Body of pancreas (tissue), 4 donors: ENCODE measurements around the gene RAB9A. TPM values are rescaled to one million over a fixed set of nuclear protein-coding genes. Genes with fewer than 3 reads are reported as not detected.
"Not testable (repeated sequence)": the region's sequence is repeated elsewhere in the genome, so short reads cannot be mapped to it uniquely, and the experiment has no call there.

Experiments
- ATAC-seq: fragments of 150-250 bp; one replicate; pipeline ENCODE4 v1.9.1; 2016
- DNase-seq, 4 donors: peaks; one replicate each; pipeline ENCODE4 v3.0.0-alpha.2; 2019
- H3K27ac ChIP-seq, 4 donors: fragments of 200-600 bp; sonication (generic); 1 replicate in 3 of 4; 2 replicates in 1 of 4; pipeline versions ENCODE4 v1.5.1 to v1.6.1; 2016 to 2019; ENCODE audit warnings: mild to moderate bottlenecking in 1 of 4, mixed read lengths in 1 of 4, moderate library complexity in 1 of 4
- H3K27me3 ChIP-seq, 2 donors: fragments of 200-600 bp; sonication (generic); one replicate each; pipeline ENCODE4 v1.6.0; 2016; ENCODE audit warnings: mild to moderate bottlenecking in 1 of 2
- H3K36me3 ChIP-seq, 2 donors: fragments of 200-600 bp; sonication (generic); replicated peaks in 1 of 2; 2 replicates each; pipeline ENCODE4 v1.5.1; 2016; ENCODE audit warnings: low read depth in 2 of 2; ENCODE audit not compliant: insufficient read depth in 1 of 2
- H3K4me1 ChIP-seq: fragments of 200-600 bp; sonication (generic); one replicate; pipeline ENCODE4 v1.6.0; 2016
- H3K4me3 ChIP-seq, 2 donors: fragments of 200-600 bp; sonication (generic); 1 replicate in 1 of 2; 2 replicates in 1 of 2; pipeline ENCODE4 v1.5.1; 2016 to 2019
- H3K9me3 ChIP-seq, 3 donors: fragments of 200-600 bp; sonication (generic); 1 replicate in 2 of 3; 2 replicates in 1 of 3; pipeline ENCODE4 v1.5.1; 2016
- POLR2A ChIP-seq, 3 donors: fragments of 450-650 bp; IDR thresholded peaks; one replicate each; pipeline ENCODE4 v1.6.1; 2016; ENCODE audit warnings: antibody characterized with exemption in 3 of 3, mild to moderate bottlenecking in 2 of 3
- WGBS, 2 donors: methylation state at CpG; one replicate each; pipeline ENCODE4 v1.1.5; 2017; 5-methylcytosine and 5-hydroxymethylcytosine counted together
- intact Hi-C: fragments of 100-400 bp; cut with DNase I; formaldehyde crosslinking; loops from one replicate; pipeline ENCODE4 v1.15.1; 2023
- total RNA-seq, 2 donors: library from RNA; depleted of rRNA; stranded (reverse); fragments of >200 nt; gene quantifications; one replicate each; pipeline ENCODE4 v1.1.0, GENCODE V29; 2016
- TF ChIP-seq, protein P1 (sequence below), 7 experiments: fragments of 450-650 bp in 4 of 7; fragments of 200-600 bp in 3 of 7; sonication (generic) in 3 of 7; IDR thresholded peaks; one replicate each; pipeline ENCODE4 v1.5.1; 2016 to 2019; ENCODE audit warnings: antibody characterized with exemption in 7 of 7

The RAB9A gene
- total RNA-seq, 2 donors from 2014 or later, result 14.3 to 15.5 TPM

DNA sequence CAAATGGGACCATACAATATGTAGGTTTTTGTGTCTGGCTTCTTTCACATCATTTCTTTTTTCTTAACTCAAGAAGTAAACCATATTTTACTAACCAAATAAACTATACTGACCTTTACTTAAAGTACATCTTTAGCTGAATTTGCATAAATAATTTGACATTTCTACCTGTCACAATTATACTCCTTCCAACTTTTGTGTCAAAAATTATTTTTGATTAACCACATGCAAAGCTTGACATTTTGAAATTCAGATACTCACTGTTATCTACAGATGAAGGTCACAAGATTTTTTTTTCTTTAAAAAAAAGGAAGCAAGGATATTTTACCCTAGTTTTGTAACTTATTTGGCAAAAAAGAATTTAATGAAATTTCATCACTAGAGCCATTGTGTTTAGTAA lies 12.0 kb upstream of the RAB9A start:
- Histone ChIP-seq H3K27me3 (no peaks in the 10 kb centered on the region), H3K9me3 (no peaks in the 10 kb centered on the region), H3K4me1 (no peaks in the 10 kb centered on the region), H3K27ac (no peak overlapping the region), H3K4me3 (no peak overlapping the region), H3K36me3 (no peaks in the 10 kb centered on the region)
- DNase-seq (no peak), ATAC-seq (no peak)
- intact Hi-C loops, result no loop called here
- TF ChIP-seq POLR2A (IDR thresholded peaks at IDR 0.05), result no peak
- TF ChIP-seq, protein P1, sequence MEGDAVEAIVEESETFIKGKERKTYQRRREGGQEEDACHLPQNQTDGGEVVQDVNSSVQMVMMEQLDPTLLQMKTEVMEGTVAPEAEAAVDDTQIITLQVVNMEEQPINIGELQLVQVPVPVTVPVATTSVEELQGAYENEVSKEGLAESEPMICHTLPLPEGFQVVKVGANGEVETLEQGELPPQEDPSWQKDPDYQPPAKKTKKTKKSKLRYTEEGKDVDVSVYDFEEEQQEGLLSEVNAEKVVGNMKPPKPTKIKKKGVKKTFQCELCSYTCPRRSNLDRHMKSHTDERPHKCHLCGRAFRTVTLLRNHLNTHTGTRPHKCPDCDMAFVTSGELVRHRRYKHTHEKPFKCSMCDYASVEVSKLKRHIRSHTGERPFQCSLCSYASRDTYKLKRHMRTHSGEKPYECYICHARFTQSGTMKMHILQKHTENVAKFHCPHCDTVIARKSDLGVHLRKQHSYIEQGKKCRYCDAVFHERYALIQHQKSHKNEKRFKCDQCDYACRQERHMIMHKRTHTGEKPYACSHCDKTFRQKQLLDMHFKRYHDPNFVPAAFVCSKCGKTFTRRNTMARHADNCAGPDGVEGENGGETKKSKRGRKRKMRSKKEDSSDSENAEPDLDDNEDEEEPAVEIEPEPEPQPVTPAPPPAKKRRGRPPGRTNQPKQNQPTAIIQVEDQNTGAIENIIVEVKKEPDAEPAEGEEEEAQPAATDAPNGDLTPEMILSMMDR (IDR thresholded peaks at IDR 0.05), result no peak

DNA sequence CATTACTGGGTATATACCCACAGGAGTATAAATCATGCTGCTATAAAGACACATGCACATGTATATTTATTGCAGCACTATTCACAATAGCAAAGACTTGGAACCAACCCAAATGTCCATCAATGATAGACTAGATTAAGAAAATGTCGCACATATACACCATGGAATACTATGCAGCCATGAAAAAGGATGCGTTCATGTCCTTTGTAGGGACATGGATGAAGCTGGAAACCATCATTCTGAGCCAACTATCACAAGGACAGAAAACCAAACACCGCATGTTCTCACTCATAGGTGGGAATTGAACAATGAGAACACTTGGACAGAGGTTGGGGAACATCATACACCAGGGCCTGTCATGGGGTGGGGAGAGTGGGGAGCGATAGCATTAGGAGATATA lies 9.2 kb upstream of the RAB9A start:
- H3K27ac ChIP-seq, DNase-seq, H3K4me3 ChIP-seq, H3K9me3 ChIP-seq, H3K4me1 ChIP-seq, intact Hi-C loops, ATAC-seq, H3K36me3 ChIP-seq, H3K27me3 ChIP-seq: not testable (repeated sequence)
- WGBS, 2 donors, result 90 to 100% methylated on average over 1 of the region's 4 CpGs

DNA sequence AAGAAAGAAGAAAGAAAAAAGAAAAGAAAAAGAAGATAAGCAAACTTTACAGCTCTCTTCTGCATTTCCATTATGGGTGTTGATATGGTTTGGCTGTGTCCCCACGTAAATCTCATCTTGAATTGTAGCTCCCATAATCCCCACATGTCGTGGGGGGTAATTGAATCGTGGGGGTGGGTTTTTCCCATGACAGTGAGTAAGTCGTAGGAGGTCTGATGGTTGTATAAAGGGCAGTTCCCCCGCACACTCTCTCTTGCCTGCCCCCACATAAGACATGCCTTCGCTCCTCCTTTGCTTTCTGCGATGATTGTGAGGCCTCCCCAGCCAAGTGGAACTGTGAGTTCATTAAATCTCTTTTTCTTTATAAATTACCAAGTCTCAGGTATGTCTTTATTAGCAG lies 7.3 kb upstream of the RAB9A start:
- TF ChIP-seq POLR2A (IDR thresholded peaks at IDR 0.05), result no peak
- TF ChIP-seq, protein P1 (IDR thresholded peaks at IDR 0.05), result no peak
- H3K4me1 ChIP-seq, result no peaks in the 10 kb centered on the region
- intact Hi-C loops, result no loop called here
- H3K27ac ChIP-seq, result no peak overlapping the region
- no peaks in the 10 kb centered on the region for H3K9me3 ChIP-seq
- H3K4me3 ChIP-seq, result no peak overlapping the region
- ATAC-seq (no peak), DNase-seq (no peak)
- H3K27me3 ChIP-seq, result no peaks in the 10 kb centered on the region
- 92 to 95% methylated on average over 7 of the region's 7 CpGs for WGBS, 2 donors
- no peaks in the 10 kb centered on the region for H3K36me3 ChIP-seq

DNA sequence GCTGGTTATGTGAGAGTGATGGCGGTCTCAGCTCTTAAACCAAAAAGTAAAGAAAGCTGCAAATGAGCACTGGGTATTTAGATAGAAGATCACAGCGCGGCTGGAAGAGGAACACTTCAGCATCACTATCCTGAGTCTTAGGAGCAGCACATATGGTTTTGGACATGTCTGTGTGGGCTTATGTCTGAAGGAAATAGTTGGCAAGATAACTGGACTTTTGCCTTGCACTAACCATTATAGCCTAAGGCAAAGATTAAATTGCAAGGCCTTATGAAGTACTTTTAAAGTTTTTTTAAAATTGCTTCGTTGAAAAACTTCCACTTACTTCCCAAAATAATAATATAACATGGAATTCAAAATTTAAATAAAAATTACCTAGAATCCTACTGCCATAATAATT lies 4.6 kb upstream of the RAB9A start:
- 90 to 97% methylated on average over 4 of the region's 4 CpGs for WGBS, 2 donors
- Histone ChIP-seq H3K4me3 (no peak overlapping the region), H3K9me3 (no peaks in the 10 kb centered on the region), H3K27me3 (no peaks in the 10 kb centered on the region), H3K4me1 (no peaks in the 10 kb centered on the region), H3K36me3 (no peaks in the 10 kb centered on the region), H3K27ac (no peak overlapping the region)
- DNase-seq, result no peak
- intact Hi-C loops, result no loop called here
- TF ChIP-seq, protein P1 (IDR thresholded peaks at IDR 0.05), result no peak
- no peak for TF ChIP-seq POLR2A (IDR thresholded peaks at IDR 0.05)
- ATAC-seq, result no peak

DNA sequence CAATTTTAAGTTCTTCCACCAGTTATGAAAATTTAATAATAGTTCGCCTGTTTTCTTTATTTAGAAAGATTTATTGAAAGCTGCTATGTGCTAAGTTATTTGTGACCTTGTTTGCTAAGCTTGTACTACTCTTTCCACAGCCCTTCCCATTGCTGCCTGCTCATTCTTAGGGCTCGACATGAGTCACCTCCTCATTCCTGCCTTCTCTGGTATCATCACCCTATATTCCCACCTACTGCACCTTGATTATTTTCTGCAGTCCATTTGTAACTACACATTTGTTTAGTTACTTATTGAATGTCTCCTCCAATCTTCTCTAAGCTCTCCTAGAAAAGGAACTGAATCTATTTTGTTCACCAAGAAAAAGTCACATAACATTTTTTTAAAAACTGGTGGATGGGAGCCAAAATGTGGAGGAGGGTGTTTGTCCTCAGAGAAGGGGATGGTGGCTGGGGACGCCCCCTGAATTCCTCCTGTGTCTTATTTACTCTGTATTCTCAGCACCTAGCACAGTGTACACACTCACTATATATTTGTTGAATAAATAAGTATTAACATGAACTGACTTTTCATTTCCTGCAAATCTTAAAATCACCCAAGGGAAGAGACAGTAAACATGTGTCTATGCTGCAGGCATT lies 3.7 kb upstream of the RAB9A start:
- Histone ChIP-seq H3K4me1 (no peaks in the 10 kb centered on the region), H3K9me3 (no peaks in the 10 kb centered on the region), H3K4me3 (no peak overlapping the region), H3K36me3 (no peaks in the 10 kb centered on the region), H3K27ac (no peak overlapping the region), H3K27me3 (no peaks in the 10 kb centered on the region)
- WGBS, 2 donors, result 34 to 35% methylated on average over 3 of the region's 3 CpGs
- TF ChIP-seq, protein P1 (IDR thresholded peaks at IDR 0.05), result no peak
- TF ChIP-seq POLR2A (IDR thresholded peaks at IDR 0.05), result no peak
- no peak for ATAC-seq
- DNase-seq, result no peak
- intact Hi-C loops, result no loop called here
